Karpas-422 (cell line): Measurements from ENCODE around the gene OAS3. TPM values are rescaled to one million over a fixed set of nuclear protein-coding genes. Genes with fewer than 3 reads are reported as not detected.

Source experiments
- DNase-seq: peaks from one replicate; pipeline ENCODE4 v3.0.0-alpha.2; 2015
- H2AFZ ChIP-seq: fragments of 200-600 bp; sonication (generic); 2 replicates; pipeline ENCODE4 v1.6.1; 2014; ENCODE audit warnings: antibody characterized with exemption, low read length, mixed read lengths
- H3K27ac ChIP-seq: fragments of 200-600 bp; sonication (generic); 2 replicates; pipeline ENCODE4 v1.5.1; 2014; ENCODE audit warnings: mild to moderate bottlenecking, low read length, moderate library complexity
- H3K27me3 ChIP-seq: fragments of 200-600 bp; sonication (generic); 2 replicates; pipeline ENCODE4 v1.6.1; 2014; ENCODE audit warnings: low read length, mixed read lengths
- H3K36me3 ChIP-seq: fragments of 200-600 bp; sonication (generic); 2 replicates; pipeline ENCODE4 v1.6.1; 2014; ENCODE audit warnings: low read length, mixed read lengths; ENCODE audit not compliant: insufficient read depth
- H3K4me1 ChIP-seq: fragments of 200-600 bp; sonication (generic); 2 replicates; pipeline ENCODE4 v1.6.1; 2014; ENCODE audit warnings: mild to moderate bottlenecking, low read length, mixed read lengths
- H3K4me2 ChIP-seq: fragments of 200-600 bp; sonication (generic); 2 replicates; pipeline ENCODE4 v1.6.1; 2014; ENCODE audit warnings: low read length, low read depth, mild to moderate bottlenecking; ENCODE audit not compliant: poor library complexity, severe bottlenecking
- H3K4me3 ChIP-seq: fragments of 200-600 bp; sonication (generic); 2 replicates; pipeline ENCODE4 v1.5.1; 2014; ENCODE audit warnings: mild to moderate bottlenecking, antibody characterized with exemption, low read length, mixed read lengths
- H3K79me2 ChIP-seq: fragments of 200-600 bp; sonication (generic); 2 replicates; pipeline ENCODE4 v1.6.1; 2014; ENCODE audit warnings: mild to moderate bottlenecking, low read length, mixed read lengths
- H3K9ac ChIP-seq: fragments of 200-600 bp; sonication (generic); 2 replicates; pipeline ENCODE4 v1.6.0; 2014; ENCODE audit warnings: low read length
- H3K9me2 ChIP-seq: fragments of 200-600 bp; sonication (generic), shearing (Covaris generic); replicated peaks from 2 replicates; pipeline ENCODE4 v1.6.0; 2014; ENCODE audit warnings: mild to moderate bottlenecking, low read length, moderate library complexity; ENCODE audit not compliant: insufficient read depth
- H3K9me3 ChIP-seq: fragments of 300-700, 200-600 bp; sonication (generic); 2 replicates; pipeline ENCODE4 v1.6.1; 2014; ENCODE audit warnings: low read length, mixed read lengths
- H4K20me1 ChIP-seq: fragments of 200-600 bp; sonication (generic); 2 replicates; pipeline ENCODE4 v1.6.1; 2014; ENCODE audit warnings: mild to moderate bottlenecking, antibody characterized with exemption, low read length, low read depth; ENCODE audit not compliant: insufficient read depth
- total RNA-seq: library from RNA; depleted of rRNA; stranded (reverse); fragments of >200 nt; shearing (Covaris generic); gene quantifications from 2 replicates; pipeline ENCODE4 v1.2.3, GENCODE V29; 2014; ENCODE audit warnings: low replicate concordance

The OAS3 gene
- total RNA-seq, 1 experiment from 2014 or later = 7.9 TPM

GRCh38 chr12:113005762-113006161 lies 67.5 kb downstream of the OAS3 start:
- no peak overlapping the region for H3K9ac ChIP-seq
- no peaks in the 10 kb centered on the region for H3K4me1 ChIP-seq
- no peaks in the 10 kb centered on the region for H3K27me3 ChIP-seq
- H3K4me2 ChIP-seq = no peak overlapping the region
- H3K9me3 ChIP-seq = no peaks in the 10 kb centered on the region
- H4K20me1 ChIP-seq = no peaks in the 10 kb centered on the region
- H3K27ac ChIP-seq = no peak overlapping the region
- no peaks in the 10 kb centered on the region for H3K9me2 ChIP-seq
- no peaks in the 10 kb centered on the region for H3K36me3 ChIP-seq
- no peak overlapping the region for H2AFZ ChIP-seq
- DNase-seq = no peak
- no peak overlapping the region for H3K4me3 ChIP-seq
- no peaks in the 10 kb centered on the region for H3K79me2 ChIP-seq

- peaks cover under 1% of the 10 kb centered on the region; the same call in 1 of the 2 replicates for H3K9me3 ChIP-seq
Observed at GRCh38 chr12:113006206-113006605, 67.9 kb downstream of the OAS3 start.

GRCh38 chr12:113006641-113007040 lies 68.4 kb downstream of the OAS3 start:
- no peak overlapping the region for H3K4me3 ChIP-seq
- peaks cover 5% of the 10 kb centered on the region; the same call in 1 of the 2 replicates for H3K9me3 ChIP-seq
- H3K4me1 ChIP-seq = no peaks in the 10 kb centered on the region
- H3K9me2 ChIP-seq = no peaks in the 10 kb centered on the region
- no peak overlapping the region for H3K9ac ChIP-seq
- no peak overlapping the region for H3K27ac ChIP-seq
- no peaks in the 10 kb centered on the region for H4K20me1 ChIP-seq
- no peak overlapping the region for H3K4me2 ChIP-seq
- no peaks in the 10 kb centered on the region for H3K36me3 ChIP-seq
- no peaks in the 10 kb centered on the region for H3K79me2 ChIP-seq
- DNase-seq = no peak
- H3K27me3 ChIP-seq = no peaks in the 10 kb centered on the region
- no peak overlapping the region for H2AFZ ChIP-seq

More at GRCh38 chr12:113006206-113006605, 67.9 kb downstream of the OAS3 start:
- Histone ChIP-seq H3K27ac (no peak overlapping the region), H3K4me2 (no peak overlapping the region), H3K36me3 (no peaks in the 10 kb centered on the region), H3K4me3 (no peak overlapping the region), H2AFZ (no peak overlapping the region), H3K9ac (no peak overlapping the region), H3K27me3 (no peaks in the 10 kb centered on the region), H3K9me2 (no peaks in the 10 kb centered on the region), H3K4me1 (no peaks in the 10 kb centered on the region), H4K20me1 (no peaks in the 10 kb centered on the region), H3K79me2 (no peaks in the 10 kb centered on the region)
- no peak for DNase-seq

- Histone ChIP-seq H3K79me2 (no peaks in the 10 kb centered on the region), H3K36me3 (no peaks in the 10 kb centered on the region), H4K20me1 (no peaks in the 10 kb centered on the region), H3K4me3 (no peak overlapping the region), H3K4me1 (no peaks in the 10 kb centered on the region), H3K9me3 (peaks cover 6% of the 10 kb centered on the region; the same call in 1 of the 2 replicates), H3K9me2 (no peaks in the 10 kb centered on the region), H3K27me3 (no peaks in the 10 kb centered on the region), H3K4me2 (no peak overlapping the region), H2AFZ (no peak overlapping the region), H3K27ac (no peak overlapping the region), H3K9ac (no peak overlapping the region)
- no peak for DNase-seq
Observed at GRCh38 chr12:113007166-113007565, 68.9 kb downstream of the OAS3 start.

DNA sequence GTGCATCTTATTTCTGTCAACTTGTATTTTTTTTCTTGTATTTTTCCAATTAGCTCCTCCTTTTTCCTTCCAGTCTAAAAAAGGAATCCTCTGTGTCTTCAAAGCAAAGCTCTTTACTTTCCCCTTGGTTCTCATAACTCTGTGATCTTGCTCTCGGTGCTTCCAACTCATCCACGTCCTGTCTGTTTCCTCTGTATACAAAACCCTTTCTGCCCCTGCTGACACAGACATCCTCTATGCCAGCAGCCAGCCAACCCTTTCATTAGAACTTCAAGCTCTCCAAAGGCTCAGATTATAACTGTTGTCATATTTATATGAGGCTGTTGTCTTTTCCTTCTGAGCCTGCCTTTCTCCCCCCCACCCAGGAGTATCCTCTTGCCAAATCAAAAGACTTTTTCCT lies 72.4 kb downstream of the OAS3 start:
- no peaks in the 10 kb centered on the region for H3K36me3 ChIP-seq
- H3K27ac ChIP-seq = no peak overlapping the region
- no peak overlapping the region for H3K4me3 ChIP-seq
- no peak overlapping the region for H3K9ac ChIP-seq
- H3K4me1 ChIP-seq = no peaks in the 10 kb centered on the region
- no peaks in the 10 kb centered on the region for H3K9me2 ChIP-seq
- no peaks in the 10 kb centered on the region for H4K20me1 ChIP-seq
- H2AFZ ChIP-seq = no peak overlapping the region
- no peaks in the 10 kb centered on the region for H3K27me3 ChIP-seq
- no peak for DNase-seq
- no peaks in the 10 kb centered on the region for H3K79me2 ChIP-seq
- peaks cover 6% of the 10 kb centered on the region; the same call in 1 of the 2 replicates for H3K9me3 ChIP-seq
- no peak overlapping the region for H3K4me2 ChIP-seq

DNA sequence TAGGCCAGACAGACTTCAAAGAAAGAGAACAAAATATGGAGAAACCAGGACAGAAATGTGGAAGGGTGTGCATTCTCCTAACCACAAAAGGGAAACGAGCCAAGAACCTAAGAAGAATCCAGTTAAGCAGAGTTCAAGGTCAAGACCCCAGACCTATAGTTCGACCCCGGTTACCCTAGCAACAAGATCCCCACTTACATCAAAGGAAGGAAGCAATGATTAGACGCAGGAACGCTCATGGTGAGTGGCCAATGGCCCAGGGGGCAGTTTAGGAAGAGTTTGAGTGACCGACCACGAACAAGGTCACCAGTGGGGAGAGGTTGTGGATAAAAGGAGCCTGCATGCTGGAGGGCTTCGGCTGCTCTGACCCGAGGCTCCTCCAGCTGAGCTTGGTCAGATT lies 76.3 kb downstream of the OAS3 start:
- Histone ChIP-seq H3K9me3 (peaks cover 6% of the 10 kb centered on the region; the same call in 1 of the 2 replicates), H3K79me2 (no peaks in the 10 kb centered on the region)

DNA sequence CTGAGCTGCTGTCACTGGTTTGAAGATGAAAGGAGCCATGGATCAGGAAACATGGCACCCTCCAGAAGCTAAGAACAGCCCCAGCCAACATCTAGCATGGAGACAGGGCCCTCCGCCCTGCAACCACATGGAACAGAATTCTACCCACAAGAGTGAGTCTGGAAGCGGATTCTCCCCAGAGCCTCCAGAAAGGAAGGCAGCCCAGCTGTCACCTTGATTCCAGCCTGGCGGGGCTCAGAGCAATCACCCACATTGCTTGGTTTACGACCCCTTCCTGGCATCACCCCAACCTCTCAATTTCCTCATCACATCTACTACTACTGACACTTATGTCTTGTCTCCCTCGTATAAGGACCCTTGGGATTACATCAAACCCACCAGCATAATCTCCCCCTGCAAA lies 78.5 kb downstream of the OAS3 start:
- Histone ChIP-seq H2AFZ (no peak overlapping the region), H3K9me3 (no peaks in the 10 kb centered on the region), H4K20me1 (no peaks in the 10 kb centered on the region), H3K27me3 (no peaks in the 10 kb centered on the region), H3K4me2 (no peak overlapping the region), H3K36me3 (no peaks in the 10 kb centered on the region), H3K9me2 (no peaks in the 10 kb centered on the region), H3K4me1 (no peaks in the 10 kb centered on the region), H3K79me2 (no peaks in the 10 kb centered on the region), H3K4me3 (no peak overlapping the region), H3K9ac (no peak overlapping the region), H3K27ac (no peak overlapping the region)
- DNase-seq = no peak

More for the DNA sequence above, 76.3 kb downstream of the OAS3 start:
- Histone ChIP-seq H3K9ac (no peak overlapping the region), H3K36me3 (no peaks in the 10 kb centered on the region), H4K20me1 (no peaks in the 10 kb centered on the region), H2AFZ (no peak overlapping the region), H3K4me1 (no peaks in the 10 kb centered on the region), H3K9me2 (no peaks in the 10 kb centered on the region), H3K27me3 (no peaks in the 10 kb centered on the region), H3K4me3 (no peak overlapping the region), H3K4me2 (no peak overlapping the region), H3K27ac (no peak overlapping the region)
- DNase-seq = no peak

DNA sequence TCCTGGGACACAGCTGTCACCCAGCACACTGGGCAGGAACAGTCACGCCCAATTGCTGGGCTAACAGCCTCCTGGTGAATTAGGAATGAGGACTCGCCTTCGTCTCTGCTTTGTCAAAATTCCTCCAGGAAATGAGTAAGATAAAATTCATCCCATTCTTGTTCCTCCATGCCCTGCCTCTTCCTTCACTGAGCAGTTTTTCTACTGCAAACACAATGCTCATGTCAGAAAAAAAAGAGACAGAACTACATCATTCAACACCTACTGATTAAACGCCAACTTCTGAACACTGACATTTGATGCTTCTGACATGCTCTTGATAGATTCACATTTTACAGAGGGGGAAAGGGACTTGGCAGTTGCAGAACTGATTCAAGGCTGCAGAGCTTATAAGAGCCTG lies 80.8 kb downstream of the OAS3 start:
- H3K4me2 ChIP-seq = no peak overlapping the region
- H3K27ac ChIP-seq = no peak overlapping the region
- no peaks in the 10 kb centered on the region for H3K79me2 ChIP-seq
- DNase-seq = no peak
- H3K27me3 ChIP-seq = no peaks in the 10 kb centered on the region
- no peak overlapping the region for H3K4me3 ChIP-seq
- no peaks in the 10 kb centered on the region for H3K9me2 ChIP-seq
- no peak overlapping the region for H3K9ac ChIP-seq
- H2AFZ ChIP-seq = no peak overlapping the region
- no peaks in the 10 kb centered on the region for H4K20me1 ChIP-seq
- H3K4me1 ChIP-seq = no peaks in the 10 kb centered on the region
- H3K36me3 ChIP-seq = no peaks in the 10 kb centered on the region
- H3K9me3 ChIP-seq = no peaks in the 10 kb centered on the region

- Histone ChIP-seq H3K27ac (no peak overlapping the region), H3K9me2 (no peaks in the 10 kb centered on the region), H3K9ac (no peak overlapping the region), H3K27me3 (no peaks in the 10 kb centered on the region), H3K36me3 (no peaks in the 10 kb centered on the region), H4K20me1 (no peaks in the 10 kb centered on the region), H3K79me2 (no peaks in the 10 kb centered on the region), H2AFZ (no peak overlapping the region), H3K4me1 (peaks cover 4% of the 10 kb centered on the region), H3K9me3 (no peaks in the 10 kb centered on the region), H3K4me2 (no peak overlapping the region), H3K4me3 (no peak overlapping the region)
- DNase-seq = no peak
Observed at GRCh38 chr12:113021500-113021899, 83.2 kb downstream of the OAS3 start.
